GM12878 (cell line): Measurements from ENCODE around the gene DNAJA4.

Source experiments
- CTCF ChIP-seq, 3 experiments: IDR thresholded peaks in 2 of 3; conservative IDR thresholded peaks in 1 of 3; 2 replicates each; pipeline ENCODE4 v1.5.1; 2011; ENCODE audit warnings: low read depth in 3 of 3, low read length in 3 of 3, mild to moderate bottlenecking in 3 of 3, control low read depth in 2 of 3, moderate library complexity in 2 of 3, inconsistent platforms in 1 of 3, mixed read lengths in 1 of 3; ENCODE audit not compliant: control insufficient read depth in 2 of 3, insufficient read depth in 1 of 3; ENCODE audit errors: extremely low read depth in 1 of 3
- POLR2A ChIP-seq: IDR thresholded peaks from 2 replicates; pipeline ENCODE4 v1.6.1; 2011; ENCODE audit warnings: low read depth, mild to moderate bottlenecking, low read length
- RB1 ChIP-seq: fragments of 450-650 bp; formaldehyde crosslinking; IDR thresholded peaks from 2 replicates; pipeline ENCODE4 v1.6.1; 2017; ENCODE audit warnings: mild to moderate bottlenecking, borderline replicate concordance

- TF ChIP-seq CTCF (IDR thresholded peaks at IDR 0.05 in 2 of 3, conservative IDR thresholded peaks at IDR 0.05 in 1 of 3; ENCODE audit: control insufficient read depth in 2 of 3, extremely low read depth in 1 of 3, insufficient read depth in 1 of 3, low read depth in 3 of 3, low read length in 3 of 3) (no peak), RB1 (no peak; the same call in 1 of the 2 replicates), POLR2A (peak; percentile 99)
Measured at GRCh38 chr15:78299101-78299930, 35.0 kb downstream of the DNAJA4 start, which contains the start of gene SKIC8.
